Keratinocyte (primary cell): ENCODE results near the gene CMC4. TPM values are rescaled to one million over a fixed set of nuclear protein-coding genes. Genes with fewer than 3 reads are reported as not detected.
A peak's percentile ranks its signal among the peaks of the same experiment; 100 is the strongest.

Source experiments
- DNase-seq: peaks from one replicate; pipeline ENCODE4 v3.0.0-alpha.2; 2011; ENCODE audit warnings: low read depth, missing footprints, low spot score
- FAIRE-seq: peaks from 2 replicates; lab custom pipeline; 2011; peaks lifted over from hg19 to GRCh38; lab: Jason Lieb, UNC
- H2AFZ ChIP-seq: 2 replicates; pipeline ENCODE4 v1.6.0; 2012; ENCODE audit warnings: low read length, control low read depth, inconsistent platforms; ENCODE audit not compliant: control insufficient read depth
- H3K27ac ChIP-seq: 2 replicates; pipeline ENCODE4 v1.5.1; 2011; ENCODE audit warnings: low read length; ENCODE audit not compliant: control insufficient read depth, insufficient read depth
- H3K27me3 ChIP-seq: 3 replicates; pipeline ENCODE4 v1.6.0; 2011; ENCODE audit warnings: low read length; ENCODE audit not compliant: control insufficient read depth, insufficient read depth; ENCODE audit errors: extremely low read depth
- H3K36me3 ChIP-seq, 2 experiments: 2 replicates in 1 of 2; 3 replicates in 1 of 2; pipeline ENCODE4 v1.5.1; 2011; ENCODE audit warnings: low read length in 2 of 2, mild to moderate bottlenecking in 1 of 2; ENCODE audit not compliant: control insufficient read depth in 2 of 2, insufficient read depth in 2 of 2; ENCODE audit errors: extremely low read depth in 1 of 2
- H3K4me1 ChIP-seq: 3 replicates; pipeline ENCODE4 v1.5.1; 2011; ENCODE audit warnings: low read length; ENCODE audit not compliant: control insufficient read depth, insufficient read depth; ENCODE audit errors: extremely low read depth
- H3K4me2 ChIP-seq: 3 replicates; pipeline ENCODE4 v1.6.0; 2011; ENCODE audit warnings: low read depth, low read length; ENCODE audit not compliant: control insufficient read depth, insufficient read depth; ENCODE audit errors: extremely low read depth
- H3K4me3 ChIP-seq, 3 experiments: fragments of 200-600 bp in 1 of 3; sonication (generic) in 1 of 3; 2 replicates in 2 of 3; 3 replicates in 1 of 3; pipeline ENCODE4 v1.5.1; 2011 to 2016; ENCODE audit warnings: low read length in 3 of 3, mild to moderate bottlenecking in 3 of 3, control low read depth in 2 of 3, inconsistent platforms in 1 of 3, low read depth in 1 of 3, mixed read lengths in 1 of 3, mixed run types in 1 of 3, moderate library complexity in 1 of 3; ENCODE audit not compliant: control insufficient read depth in 2 of 3, insufficient read depth in 2 of 3; ENCODE audit errors: extremely low read depth in 1 of 3
- H3K79me2 ChIP-seq: 2 replicates; pipeline ENCODE4 v1.6.0; 2012; ENCODE audit warnings: low read length; ENCODE audit not compliant: control insufficient read depth, insufficient read depth
- H3K9ac ChIP-seq: 3 replicates; pipeline ENCODE4 v1.6.0; 2011; ENCODE audit warnings: low read length; ENCODE audit not compliant: control insufficient read depth, insufficient read depth; ENCODE audit errors: extremely low read depth
- H3K9me1 ChIP-seq: 3 replicates; pipeline ENCODE4 v1.6.0; 2011; ENCODE audit warnings: low read length; ENCODE audit not compliant: control insufficient read depth, insufficient read depth; ENCODE audit errors: extremely low read depth
- H3K9me3 ChIP-seq: 2 replicates; pipeline ENCODE4 v1.5.1; 2012; ENCODE audit warnings: low read depth, low read length; ENCODE audit not compliant: control insufficient read depth
- H4K20me1 ChIP-seq: 3 replicates; pipeline ENCODE4 v1.6.0; 2011; ENCODE audit warnings: low read length; ENCODE audit not compliant: control insufficient read depth, insufficient read depth; ENCODE audit errors: extremely low read depth
- EZH2 ChIP-seq: IDR thresholded peaks from one replicate; pipeline ENCODE4 v1.6.1; 2012; ENCODE audit warnings: inconsistent platforms, mild to moderate bottlenecking, low read length, moderate library complexity
- dilution Hi-C: fragments of 300-500 bp; cut with MboI; formaldehyde crosslinking; loops from one replicate; pipeline ENCODE4 v1.7.0; 2020; ENCODE audit warnings: low sequenced_read_pairs; ENCODE audit not compliant: extremely low pct_ligation_motif_present
- polyA plus RNA-seq, 5 experiments: library from polyadenylated mRNA; depleted of rRNA in 3 of 5; stranded (reverse) in 3 of 5; stranded (forward) in 1 of 5; unstranded in 1 of 5; fragments of >200 nt; gene quantifications; 1 replicate in 1 of 5; 2 replicates in 3 of 5; 3 replicates in 1 of 5; pipeline versions ENCODE4 v1.2.1 to v1.2.3, GENCODE V29; 2011 to 2012; ENCODE audit warnings: missing spikeins in 2 of 5, low read depth in 1 of 5, low replicate concordance in 1 of 5
- TF ChIP-seq, protein P1 (sequence below), 3 experiments: IDR thresholded peaks in 1 of 3; conservative IDR thresholded peaks in 1 of 3; optimal IDR thresholded peaks in 1 of 3; 2 replicates in 2 of 3; 3 replicates in 1 of 3; pipeline versions ENCODE3 to v1.5.1; 2011; ENCODE audit warnings: low read length in 3 of 3, mild to moderate bottlenecking in 3 of 3, moderate library complexity in 2 of 3, control low read depth in 1 of 3, inconsistent platforms in 1 of 3; ENCODE audit not compliant: insufficient read depth in 2 of 3; ENCODE audit errors: extremely low read depth in 1 of 3

CMC4 gene
- polyA plus RNA-seq, 1 donor (not counting 4 experiments of a cell fraction or from before 2014, with no cell fraction given) = 10.1 TPM

GRCh38 chrX:155056877-155057792 is 13.8 kb downstream of the CMC4 start:
- Histone ChIP-seq H4K20me1 (no peaks in the 10 kb centered on the region), H3K4me1 (peaks cover 4% of the 10 kb centered on the region), H3K36me3 (no peaks in the 10 kb centered on the region), H3K9me3 (no peaks in the 10 kb centered on the region), H3K27me3 (no peaks in the 10 kb centered on the region), H3K4me3 (no peak overlapping the region), H3K4me2 (peak overlapping the region; percentile 63), H3K79me2 (no peaks in the 10 kb centered on the region), H3K9ac (no peak overlapping the region), H3K9me1 (no peaks in the 10 kb centered on the region), H3K27ac (no peak overlapping the region), H2AFZ (peak overlapping the region; percentile 45)
- dilution Hi-C loops = no loop called here
- TF ChIP-seq, protein P1, sequence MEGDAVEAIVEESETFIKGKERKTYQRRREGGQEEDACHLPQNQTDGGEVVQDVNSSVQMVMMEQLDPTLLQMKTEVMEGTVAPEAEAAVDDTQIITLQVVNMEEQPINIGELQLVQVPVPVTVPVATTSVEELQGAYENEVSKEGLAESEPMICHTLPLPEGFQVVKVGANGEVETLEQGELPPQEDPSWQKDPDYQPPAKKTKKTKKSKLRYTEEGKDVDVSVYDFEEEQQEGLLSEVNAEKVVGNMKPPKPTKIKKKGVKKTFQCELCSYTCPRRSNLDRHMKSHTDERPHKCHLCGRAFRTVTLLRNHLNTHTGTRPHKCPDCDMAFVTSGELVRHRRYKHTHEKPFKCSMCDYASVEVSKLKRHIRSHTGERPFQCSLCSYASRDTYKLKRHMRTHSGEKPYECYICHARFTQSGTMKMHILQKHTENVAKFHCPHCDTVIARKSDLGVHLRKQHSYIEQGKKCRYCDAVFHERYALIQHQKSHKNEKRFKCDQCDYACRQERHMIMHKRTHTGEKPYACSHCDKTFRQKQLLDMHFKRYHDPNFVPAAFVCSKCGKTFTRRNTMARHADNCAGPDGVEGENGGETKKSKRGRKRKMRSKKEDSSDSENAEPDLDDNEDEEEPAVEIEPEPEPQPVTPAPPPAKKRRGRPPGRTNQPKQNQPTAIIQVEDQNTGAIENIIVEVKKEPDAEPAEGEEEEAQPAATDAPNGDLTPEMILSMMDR (optimal IDR thresholded peaks at IDR 0.05 in 1 of 3, IDR thresholded peaks at IDR 0.05 in 1 of 3, conservative IDR thresholded peaks at IDR 0.05 in 1 of 3; ENCODE audit: extremely low read depth in 1 of 3, insufficient read depth in 2 of 3, low read length in 3 of 3) = peak; percentile 66 to 76 (median 72)
- TF ChIP-seq EZH2 = no peak
- DNase-seq (peak; percentile 17), FAIRE-seq (no peak)

GRCh38 chrX:155056471-155056870 is 14.5 kb downstream of the CMC4 start:
- H3K9me3 ChIP-seq = no peaks in the 10 kb centered on the region
- H3K36me3 ChIP-seq = no peaks in the 10 kb centered on the region
- DNase-seq (no peak), FAIRE-seq (no peak)
- H2AFZ ChIP-seq = no peak overlapping the region
- H4K20me1 ChIP-seq = no peaks in the 10 kb centered on the region
- H3K27me3 ChIP-seq = no peaks in the 10 kb centered on the region
- H3K4me3 ChIP-seq = no peak overlapping the region
- peaks cover 4% of the 10 kb centered on the region for H3K4me1 ChIP-seq
- dilution Hi-C loops = no loop called here
- H3K27ac ChIP-seq = no peak overlapping the region
- TF ChIP-seq, protein P1 (optimal IDR thresholded peaks at IDR 0.05 in 1 of 3, IDR thresholded peaks at IDR 0.05 in 1 of 3, conservative IDR thresholded peaks at IDR 0.05 in 1 of 3; ENCODE audit: extremely low read depth in 1 of 3, insufficient read depth in 2 of 3, low read length in 3 of 3) = no peak
- no peak for TF ChIP-seq EZH2
- H3K9me1 ChIP-seq = no peaks in the 10 kb centered on the region
- H3K4me2 ChIP-seq = no peak overlapping the region
- H3K9ac ChIP-seq = no peak overlapping the region
- H3K79me2 ChIP-seq = no peaks in the 10 kb centered on the region
